ENCODE measurements around the gene NOL9.

DNA sequence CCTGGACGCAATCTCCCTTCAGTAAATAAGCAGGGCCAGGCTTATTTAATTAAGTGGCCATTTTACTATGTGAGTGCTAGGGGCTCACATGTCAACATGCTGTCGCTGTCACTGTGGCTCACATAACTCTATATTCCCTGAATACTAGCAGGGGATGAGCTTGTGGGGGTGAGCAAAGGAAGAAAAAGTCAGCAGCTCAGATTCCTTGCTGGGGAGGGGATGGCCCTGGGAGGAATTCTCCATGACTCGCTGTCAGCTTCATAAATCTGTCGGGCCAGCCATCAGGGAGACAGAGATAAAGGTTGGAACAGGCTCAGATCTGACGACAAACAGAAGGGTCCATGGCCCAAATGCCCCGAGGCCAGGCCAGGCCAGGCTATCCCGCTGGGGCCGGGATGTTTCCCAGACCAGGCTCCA lies 36.9 kb downstream of the NOL9 start:
- TF ChIP-seq ZNF589 (CRISPR knock-in tag; IDR thresholded peaks at IDR 0.05; ENCODE audit: low read depth) (no peak), FOXA3 (CRISPR knock-in tag; conservative IDR thresholded peaks at IDR 0.05 in 1 of 2, IDR thresholded peaks at IDR 0.05 in 1 of 2) (0 out of 4 replicates have a peak, but pooled peaks of 1 of the 2 experiments have one; percentile 51), FOXA1 (IDR thresholded peaks at IDR 0.05; ENCODE audit: borderline replicate concordance) (no peak), MLX (CRISPR knock-in tag; conservative IDR thresholded peaks at IDR 0.05) (no peak), HNRNPH1 (optimal IDR thresholded peaks at IDR 0.05; ENCODE audit: low read depth, low read length) (no peak), TCF7 (IDR thresholded peaks at IDR 0.05; ENCODE audit: borderline replicate concordance) (no peak)
